Middle frontal gyrus (tissue), 1 donor: ENCODE measurements around the gene COA7.
"Not testable (repeated sequence)": the region's sequence is repeated elsewhere in the genome, so short reads cannot be mapped to it uniquely, and the experiment has no call there.

Experiments
- DNase-seq: peaks from one replicate; pipeline ENCODE4 v3.0.0-alpha.2; 2015; ENCODE audit warnings: low spot score; ENCODE audit errors: extremely low spot score

The COA7 gene

GRCh38 chr1:52706136-52706670, 8.1 kb upstream of the COA7 start:
- no peak for DNase-seq

DNA sequence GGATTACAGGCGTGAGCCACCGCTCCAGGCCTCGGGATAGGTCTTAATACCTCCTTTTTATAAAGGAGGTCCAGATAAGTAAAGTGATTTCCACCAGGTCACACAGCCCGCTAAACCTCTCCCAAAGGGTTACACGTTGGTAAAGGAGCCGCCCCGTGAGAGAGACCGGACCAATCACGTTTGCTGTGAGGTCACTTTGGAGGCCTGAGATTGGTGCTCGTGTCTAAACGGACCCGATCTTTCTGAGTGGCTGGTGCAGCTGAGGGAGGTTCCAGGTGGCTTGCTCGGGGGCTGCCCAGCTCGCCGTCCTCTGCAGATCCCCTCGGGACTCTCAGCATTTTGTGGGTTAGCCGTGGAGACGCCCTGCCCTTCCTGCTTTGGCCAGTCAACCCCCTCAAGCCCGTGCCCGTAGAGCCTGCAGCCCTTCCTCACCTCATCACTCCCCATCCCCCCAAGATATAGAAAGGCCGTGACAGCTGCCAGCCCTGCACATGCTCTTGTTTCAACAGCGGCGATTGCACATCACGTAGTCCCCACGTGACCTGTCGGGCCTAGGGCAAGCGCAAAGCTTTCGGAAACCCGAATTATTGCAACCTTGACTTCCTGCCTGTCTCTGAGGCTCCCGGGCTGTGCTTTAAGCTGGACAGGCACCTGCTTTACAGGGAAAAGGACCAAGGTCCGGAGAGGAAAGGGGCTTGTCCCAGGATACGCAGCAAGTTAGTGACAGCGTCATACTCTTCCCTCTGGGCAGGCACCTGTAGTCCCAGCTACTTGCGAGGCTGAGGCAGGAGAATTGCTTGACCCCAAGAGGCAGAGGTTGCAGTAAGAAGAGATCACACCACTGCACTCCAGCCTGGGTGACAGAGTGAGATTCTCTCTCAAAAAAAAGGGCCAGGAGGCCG, 5.0 kb upstream of the COA7 start:
- DNase-seq = peak; percentile 89

DNA sequence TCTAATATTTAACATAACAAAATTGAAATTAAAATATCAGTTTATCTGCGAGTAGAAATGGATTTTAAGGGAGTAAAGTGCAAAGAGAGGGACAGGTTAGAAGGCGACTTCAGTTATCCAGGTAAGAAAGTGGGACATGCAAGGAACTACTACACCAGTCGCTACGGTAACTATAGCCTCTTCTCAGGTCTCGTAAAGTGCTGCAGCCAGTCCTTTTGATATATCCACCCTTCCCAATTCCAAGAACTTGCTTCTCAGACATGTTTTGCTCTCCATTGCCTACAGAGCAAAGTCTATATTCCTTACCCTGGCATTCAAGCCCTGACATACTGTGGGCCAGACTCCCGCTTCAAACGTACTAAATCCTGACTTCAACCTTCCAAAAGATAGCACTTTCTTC, 2.5 kb downstream of the COA7 start:
- no peak for DNase-seq

DNA sequence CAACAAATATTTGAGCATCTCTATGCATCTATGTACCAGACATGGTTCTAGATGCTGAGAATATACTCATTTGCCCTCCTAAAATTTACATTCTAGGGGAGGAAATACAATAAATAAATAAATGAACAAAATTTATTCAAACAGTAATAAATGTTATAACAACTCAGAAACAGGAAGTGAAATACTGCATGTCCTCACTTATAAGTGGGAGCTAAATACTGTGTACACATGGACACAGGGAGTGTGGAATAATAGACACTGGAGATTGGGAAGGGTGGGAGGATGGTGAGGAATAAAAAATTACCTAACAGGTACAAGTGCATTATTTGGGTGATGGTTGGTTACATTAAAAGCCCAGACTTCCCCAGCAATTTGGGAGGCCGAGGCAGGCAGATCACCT, 4.3 kb downstream of the COA7 start:
- no peak for DNase-seq

- DNase-seq = not testable (repeated sequence)
Observed at GRCh38 chr1:52693351-52693750, 4.8 kb downstream of the COA7 start.

- DNase-seq = no peak
Observed at GRCh38 chr1:52692697-52693096, 5.5 kb downstream of the COA7 start.

- DNase-seq = no peak
Observed at GRCh38 chr1:52691821-52692220, 6.3 kb downstream of the COA7 start.

DNA sequence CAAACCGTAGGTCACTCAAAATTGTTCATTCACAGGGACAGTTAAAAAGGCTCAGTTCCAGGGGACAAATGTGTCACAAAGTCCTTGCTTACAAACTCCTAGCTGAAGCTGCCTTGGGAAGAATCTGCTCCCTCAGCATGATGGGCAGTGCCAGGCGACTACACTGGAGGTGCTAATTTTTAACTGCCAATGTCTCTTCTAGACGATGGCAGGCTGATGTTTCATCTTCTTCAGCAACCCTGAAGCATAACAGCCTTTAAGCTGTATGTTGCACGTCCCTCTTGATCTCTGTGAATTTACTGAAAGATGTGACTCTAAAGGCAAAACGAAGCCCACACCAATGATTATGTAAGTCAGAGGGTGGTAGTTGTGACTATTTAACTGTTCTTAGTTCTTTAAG, 11.3 kb downstream of the COA7 start:
- no peak for DNase-seq

DNA sequence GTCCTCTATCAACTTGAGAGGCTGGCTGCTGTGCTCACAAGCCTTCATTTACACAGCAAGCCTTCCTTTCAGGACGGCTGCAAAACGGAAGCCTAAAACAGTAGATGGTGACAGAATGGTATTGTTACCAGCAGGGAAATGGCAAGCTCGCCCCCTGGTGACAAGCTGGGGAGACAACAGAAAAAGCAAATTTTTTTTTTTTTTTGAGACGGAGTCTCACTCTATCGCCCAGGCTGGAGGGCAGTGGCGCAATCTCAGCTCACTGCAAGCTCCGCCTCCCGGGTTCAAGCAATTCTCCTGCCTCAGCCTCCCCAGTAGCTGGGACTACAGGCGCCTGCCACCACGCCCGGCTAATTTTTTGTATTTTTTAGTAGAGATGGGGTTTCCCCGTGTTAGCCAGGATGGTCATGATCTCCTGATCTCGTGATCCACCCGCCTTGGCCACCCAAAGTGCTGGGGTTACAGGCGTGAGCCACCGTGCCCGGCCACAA, 11.8 kb downstream of the COA7 start:
- not testable (repeated sequence) for DNase-seq

DNA sequence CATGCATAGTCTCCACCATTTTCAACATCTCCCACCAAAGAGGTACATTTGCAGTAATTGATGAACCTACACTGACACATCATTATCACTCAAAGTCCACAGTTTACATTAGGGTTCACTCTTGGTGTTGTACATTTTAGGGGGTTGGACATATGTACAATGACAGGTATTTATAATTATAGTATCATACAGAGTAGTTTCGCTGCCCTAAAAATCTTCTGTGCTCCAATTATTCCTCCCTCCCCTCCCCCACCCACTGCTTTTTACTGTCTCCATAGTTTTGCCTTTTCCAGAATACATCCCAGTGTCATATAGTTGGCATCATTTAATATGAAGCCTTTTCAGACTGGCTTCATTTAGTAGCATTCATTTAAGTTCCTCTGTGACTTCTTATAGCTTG, 13.6 kb downstream of the COA7 start:
- DNase-seq = no peak

- DNase-seq = no peak
Observed at GRCh38 chr1:52683367-52683940, 14.7 kb downstream of the COA7 start.

- DNase-seq = no peak
Observed at GRCh38 chr1:52681136-52681535, 17.0 kb downstream of the COA7 start.

GRCh38 chr1:52680353-52680752, 17.8 kb downstream of the COA7 start:
- no peak for DNase-seq

GRCh38 chr1:52679498-52679897, 18.6 kb downstream of the COA7 start:
- no peak for DNase-seq

DNA sequence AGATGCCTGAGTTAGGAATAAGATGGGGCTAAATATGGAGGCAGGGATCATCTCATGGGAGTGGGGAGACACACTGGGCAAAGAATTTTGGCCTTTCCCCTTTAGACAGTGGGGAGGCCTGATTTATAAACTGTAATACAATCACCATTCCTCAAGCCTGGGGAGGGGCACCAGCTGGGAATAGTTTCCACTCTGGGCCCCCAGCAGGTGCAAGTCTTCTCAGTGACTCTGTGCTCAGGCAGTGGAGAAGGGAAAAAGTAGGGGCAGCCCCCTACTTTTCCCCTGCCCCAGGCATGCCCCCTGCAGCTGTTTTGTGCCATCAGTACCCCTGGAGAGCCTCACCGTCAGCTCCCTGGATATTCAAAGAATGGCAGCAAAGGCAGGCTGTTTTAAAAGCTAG, 19.1 kb downstream of the COA7 start:
- no peak for DNase-seq

DNA sequence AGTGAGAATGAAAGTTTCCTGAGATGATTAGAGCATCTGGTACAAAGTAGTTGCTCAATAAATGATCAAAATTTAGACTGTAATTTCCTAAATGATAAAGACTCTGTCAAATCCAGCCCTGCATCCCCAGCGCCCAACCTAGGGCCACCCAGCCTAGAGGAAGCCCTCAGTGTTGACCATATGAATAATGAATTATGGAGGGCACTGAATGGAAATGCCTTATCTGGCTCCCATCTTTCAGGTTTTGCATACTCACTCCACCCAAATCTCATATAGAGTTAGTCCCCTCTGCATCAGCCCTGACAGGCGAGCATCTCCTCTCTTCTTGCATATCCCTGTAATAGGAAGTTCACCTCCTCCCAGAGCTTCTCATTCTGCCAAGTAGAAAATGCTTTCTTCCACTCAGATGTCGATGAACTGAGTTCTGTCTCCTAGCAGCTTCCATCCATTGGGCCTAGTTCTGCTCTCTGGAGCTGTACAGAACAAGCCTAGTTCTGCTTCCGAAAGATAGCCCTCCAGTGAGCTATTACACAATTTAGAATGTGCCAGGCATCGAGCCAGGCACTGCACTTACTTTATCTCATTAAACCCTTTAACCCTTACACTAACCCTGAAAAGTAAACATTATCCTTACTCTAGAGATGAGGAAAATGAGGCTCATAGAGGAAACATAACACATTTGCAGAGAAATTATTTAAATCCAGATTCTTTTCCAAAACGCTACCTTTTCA, 20.9 kb downstream of the COA7 start:
- DNase-seq = no peak

DNA sequence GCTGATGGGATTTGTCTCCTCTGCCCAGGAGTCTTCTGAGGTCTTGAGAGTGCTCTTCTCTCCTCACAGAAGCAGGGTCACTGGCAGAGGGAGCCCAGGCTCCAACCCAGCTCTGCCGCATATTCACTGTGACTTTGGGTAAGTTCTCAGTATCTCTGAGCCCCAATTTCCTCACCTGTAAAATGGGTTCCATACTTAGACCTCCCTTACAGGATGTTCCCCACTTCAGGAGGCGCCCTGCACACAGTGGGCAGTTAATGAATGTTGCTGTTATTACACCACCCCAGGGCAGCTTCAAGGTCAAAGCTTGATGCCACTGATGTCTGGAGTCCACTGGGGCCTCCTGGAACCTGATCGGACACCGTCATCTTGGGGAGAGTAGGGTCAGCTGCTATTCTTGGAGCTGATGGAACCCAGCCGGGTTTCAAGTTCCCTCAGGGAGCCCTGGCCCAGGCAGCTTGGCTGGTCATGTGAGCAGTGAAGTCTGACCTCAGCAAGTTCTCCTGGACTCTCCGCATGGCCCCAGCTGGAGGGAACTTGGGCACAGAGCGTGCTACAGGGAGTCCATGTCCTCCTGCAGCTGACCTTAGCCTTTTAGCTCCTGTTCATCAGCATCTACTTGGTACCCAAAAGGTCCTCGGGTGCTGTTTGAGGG, 21.8 kb downstream of the COA7 start:
- DNase-seq = no peak

DNA sequence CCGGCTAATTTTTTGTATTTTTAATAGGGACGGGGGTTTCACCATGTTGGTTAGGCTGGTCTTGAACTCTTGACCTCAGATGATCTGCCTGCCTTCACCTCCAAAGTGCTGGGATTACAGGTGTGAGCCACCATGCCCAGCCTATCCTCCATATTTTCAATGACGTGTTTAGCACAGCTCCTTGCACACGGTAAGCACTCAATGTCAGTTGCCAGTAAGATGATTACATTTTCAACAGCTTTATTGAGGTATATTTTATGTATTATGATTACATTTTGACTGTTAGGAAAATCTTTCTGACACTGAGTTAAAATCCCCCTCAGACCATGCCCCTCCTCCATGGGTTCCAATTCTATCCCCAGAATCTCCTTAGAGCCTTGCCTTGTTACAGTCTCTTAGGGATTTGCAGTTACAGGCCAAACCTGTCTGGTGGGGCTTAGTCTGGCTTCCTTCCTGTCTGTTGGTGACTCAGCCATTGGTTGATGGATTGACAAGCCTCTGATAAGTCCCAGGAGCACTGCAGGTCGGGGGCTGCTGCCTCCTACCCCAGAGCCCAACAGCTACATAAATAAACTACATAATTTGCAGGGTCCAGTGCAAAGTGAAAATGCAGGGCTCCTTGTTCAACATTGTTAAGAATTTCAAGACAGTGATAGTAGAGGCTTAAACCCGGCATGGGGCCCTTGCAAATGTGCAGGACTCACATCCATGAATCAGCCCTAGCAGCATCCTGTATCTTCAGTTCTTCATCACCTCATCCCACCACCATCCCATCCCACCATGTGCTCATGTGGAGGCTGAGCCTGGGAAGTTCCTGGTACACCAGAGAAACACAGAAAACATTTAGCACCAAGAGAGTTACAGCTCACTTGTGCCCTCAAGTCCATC, 23.4 kb downstream of the COA7 start:
- DNase-seq = no peak

- DNase-seq = no peak
Observed at GRCh38 chr1:52673513-52673912, 24.6 kb downstream of the COA7 start.

- no peak for DNase-seq
Observed at GRCh38 chr1:52672946-52673345, 25.2 kb downstream of the COA7 start.
